Endothelial cell of umbilical vein (primary cell): ENCODE results near the gene VAV2. TPM values are rescaled to one million over a fixed set of nuclear protein-coding genes. Genes with fewer than 3 reads are reported as not detected.

Source experiments
- BruUV-seq: library from RNA; stranded (reverse); fragments of 400-500 nt; replicated peaks from 2 replicates; lab custom pipeline; 2021; lab: Mats Ljungman, UMichigan
- CTCF ChIA-PET: fragments of 300-600, 350-600 bp; sonication (Branson Sonifier 250); formaldehyde crosslinking; loops from one replicate; lab custom pipeline; 2021; ENCODE audit warnings: antibody characterized with exemption, inconsistent platforms; lab: Charles Lee
- POLR2A ChIA-PET: fragments of 300-600, 350-600 bp; sonication (Branson Sonifier 250); formaldehyde crosslinking; loops from one replicate; lab custom pipeline; 2021; ENCODE audit warnings: antibody characterized with exemption, inconsistent platforms; lab: Charles Lee
- DNase-seq: peaks from one replicate; pipeline ENCODE4 v3.0.0-alpha.2; 2011; ENCODE audit warnings: low read depth, low spot score
- FAIRE-seq: peaks from 2 replicates; lab custom pipeline; 2011; peaks lifted over from hg19 to GRCh38; lab: Jason Lieb, UNC
- H2AFZ ChIP-seq: 2 replicates; pipeline ENCODE4 v1.6.0; 2012; ENCODE audit warnings: low read depth, low read length, control low read depth, inconsistent platforms
- H3K27ac ChIP-seq: 2 replicates; pipeline ENCODE4 v1.5.1; 2011; ENCODE audit warnings: low read depth, mild to moderate bottlenecking, control low read depth, low read length, moderate library complexity; ENCODE audit not compliant: insufficient read depth
- H3K27me3 ChIP-seq, 2 experiments: 2 replicates each; pipeline versions ENCODE4 v1.6.0 to v1.6.1; 2011; ENCODE audit warnings: low read length in 2 of 2, mixed read lengths in 1 of 2; ENCODE audit not compliant: control insufficient read depth in 2 of 2, insufficient read depth in 2 of 2
- H3K36me3 ChIP-seq, 2 experiments: 2 replicates in 1 of 2; 3 replicates in 1 of 2; pipeline ENCODE4 v1.5.1; 2011; ENCODE audit warnings: low read length in 2 of 2, mild to moderate bottlenecking in 1 of 2, moderate library complexity in 1 of 2; ENCODE audit not compliant: control insufficient read depth in 2 of 2, insufficient read depth in 2 of 2; ENCODE audit errors: extremely low read depth in 1 of 2
- H3K4me1 ChIP-seq: 3 replicates; pipeline ENCODE4 v1.5.1; 2011; ENCODE audit warnings: mild to moderate bottlenecking, low read length; ENCODE audit not compliant: control insufficient read depth, insufficient read depth; ENCODE audit errors: extremely low read depth
- H3K4me2 ChIP-seq: 2 replicates; pipeline ENCODE4 v1.6.1; 2011; ENCODE audit warnings: low read length, control low read depth, mixed read lengths; ENCODE audit not compliant: insufficient read depth
- H3K4me3 ChIP-seq, 3 experiments: fragments of 200-600 bp in 1 of 3; sonication (generic), shearing (Covaris generic) in 1 of 3; replicated peaks in 1 of 3; 2 replicates each; pipeline ENCODE4 v1.5.1; 2011 to 2016; ENCODE audit warnings: control low read depth in 3 of 3, low read length in 3 of 3, mild to moderate bottlenecking in 2 of 3, inconsistent platforms in 1 of 3, low read depth in 1 of 3, moderate library complexity in 1 of 3; ENCODE audit not compliant: insufficient read depth in 1 of 3
- H3K79me2 ChIP-seq: 2 replicates; pipeline ENCODE4 v1.6.0; 2012; ENCODE audit warnings: low read length, inconsistent platforms; ENCODE audit not compliant: control insufficient read depth, insufficient read depth
- H3K9ac ChIP-seq: replicated peaks from 2 replicates; pipeline ENCODE3; 2011; ENCODE audit warnings: low read length, control low read depth; ENCODE audit not compliant: insufficient read depth; ENCODE audit errors: extremely low read depth
- H3K9me1 ChIP-seq: replicated peaks from 3 replicates; pipeline ENCODE4 v1.6.0; 2011; ENCODE audit warnings: mild to moderate bottlenecking, low read length; ENCODE audit not compliant: control insufficient read depth, insufficient read depth; ENCODE audit errors: extremely low read depth
- H3K9me3 ChIP-seq: replicated peaks from 2 replicates; pipeline ENCODE4 v1.5.1; 2012; ENCODE audit warnings: low read length, inconsistent platforms; ENCODE audit not compliant: control insufficient read depth, insufficient read depth
- H4K20me1 ChIP-seq: replicated peaks from 2 replicates; pipeline ENCODE3; 2011; ENCODE audit warnings: mild to moderate bottlenecking, low read length; ENCODE audit not compliant: control insufficient read depth, insufficient read depth; ENCODE audit errors: extremely low read depth
- CTCF ChIP-seq, 2 donors: IDR thresholded peaks; 1 replicate in 1 of 2; 2 replicates in 1 of 2; pipeline ENCODE4 v1.5.1; 2011; ENCODE audit warnings: low read length in 2 of 2, mild to moderate bottlenecking in 2 of 2, moderate library complexity in 2 of 2, control low read depth in 1 of 2, inconsistent platforms in 1 of 2, low read depth in 1 of 2; ENCODE audit not compliant: insufficient read depth in 1 of 2; ENCODE audit errors: extremely low read depth in 1 of 2
- EZH2 ChIP-seq: IDR thresholded peaks from 2 replicates; pipeline ENCODE4 v1.6.1; 2012; ENCODE audit warnings: borderline replicate concordance, low read depth, mild to moderate bottlenecking, moderate library complexity, low read length, inconsistent platforms; ENCODE audit not compliant: severe bottlenecking
- FOS ChIP-seq: IDR thresholded peaks from 2 replicates; pipeline ENCODE4 v1.6.1; 2011; ENCODE audit warnings: mild to moderate bottlenecking, low read length, moderate library complexity, borderline replicate concordance; ENCODE audit not compliant: insufficient read depth
- GATA2 ChIP-seq: IDR thresholded peaks from 2 replicates; pipeline ENCODE4 v1.7.0; 2011; ENCODE audit warnings: low read depth, mild to moderate bottlenecking, moderate library complexity, mixed read lengths, low read length; ENCODE audit not compliant: insufficient read length, insufficient read depth
- JUN ChIP-seq: IDR thresholded peaks from 2 replicates; pipeline ENCODE4 v1.6.1; 2011; ENCODE audit warnings: borderline replicate concordance, low read depth; ENCODE audit not compliant: insufficient read length, insufficient read depth
- MAX ChIP-seq: IDR thresholded peaks from 2 replicates; pipeline ENCODE4 v1.6.1; 2011; ENCODE audit not compliant: insufficient read depth, insufficient read length
- MYC ChIP-seq: IDR thresholded peaks from one replicate; pipeline ENCODE4 v1.6.1; 2011; ENCODE audit warnings: mild to moderate bottlenecking, low read depth, low read length
- POLR2A ChIP-seq: IDR thresholded peaks from 2 replicates; pipeline ENCODE4 v1.6.1; 2012; ENCODE audit warnings: low read depth, mild to moderate bottlenecking, control low read depth, low read length
- POLR2AphosphoS5 ChIP-seq: IDR thresholded peaks from 2 replicates; pipeline ENCODE4 v1.6.1; 2012; ENCODE audit warnings: low read depth, mild to moderate bottlenecking, control low read depth, low read length, moderate library complexity; ENCODE audit not compliant: insufficient read depth
- dilution Hi-C: fragments of 300-500 bp; cut with MboI; formaldehyde crosslinking; loops from one replicate; pipeline ENCODE4 v1.15.0; 2019; ENCODE audit warnings: low sequenced_read_pairs; ENCODE audit not compliant: extremely low pct_ligation_motif_present
- intact Hi-C: fragments of 100-400 bp; cut with micrococcal nuclease; formaldehyde crosslinking; loops from one replicate; pipeline ENCODE4 v1.10.0; 2022
- polyA plus RNA-seq, 4 experiments: library from polyadenylated mRNA; depleted of rRNA in 3 of 4; stranded (reverse) in 3 of 4; unstranded in 1 of 4; fragments of >200 nt; gene quantifications; 2 replicates each; pipeline versions ENCODE4 v1.2.1 to v1.2.3, GENCODE V29; 2011 to 2012; ENCODE audit warnings: missing spikeins in 1 of 4
- total RNA-seq: library from RNA; stranded (reverse); gene quantifications from 2 replicates; pipeline ENCODE4 v1.2.3, GENCODE V29; 2021

Gene VAV2
- total and polyA plus RNA-seq, 2 donors (not counting 3 experiments of a cell fraction or from before 2014, with no cell fraction given): 10.6 to 30.6 TPM

GRCh38 chr9:133954862-133955529 is 37.1 kb downstream of the VAV2 start:
- H3K36me3 ChIP-seq: no peaks in the 10 kb centered on the region
- H3K9me1 ChIP-seq: no peaks in the 10 kb centered on the region
- no peaks in the 10 kb centered on the region for H3K9me3 ChIP-seq
- intact Hi-C loops: loop anchor here (2.0 kb wide), 1 partner anchor 166 kb away; no protein-coding TSS in a partner anchor
- ChIA-PET POLR2A (no interaction called here), CTCF (interaction anchor here (0.9 to 3.0 kb wide), 8 partner anchors 9 to 173 kb away, joined by 3 to 20 read pairs (median 8); no protein-coding TSS in a partner anchor)
- no peaks in the 10 kb centered on the region for H4K20me1 ChIP-seq
- no peak overlapping the region for H3K4me2 ChIP-seq
- H3K4me3 ChIP-seq: no peak overlapping the region
- H3K27ac ChIP-seq: no peak overlapping the region
- H2AFZ ChIP-seq: no peak overlapping the region
- no peak overlapping the region for H3K9ac ChIP-seq
- DNase-seq: no peak
- peaks cover 26% of the 10 kb centered on the region for H3K4me1 ChIP-seq
- BruUV-seq: no TSS peak
- H3K27me3 ChIP-seq: no peaks in the 10 kb centered on the region
- FAIRE-seq: peak; percentile 60
- H3K79me2 ChIP-seq: peaks cover 39% of the 10 kb centered on the region
- TF ChIP-seq MYC: no peak
- no peak for TF ChIP-seq JUN
- TF ChIP-seq CTCF (IDR thresholded peaks at IDR 0.05; ENCODE audit: extremely low read depth in 1 of 2, insufficient read depth in 1 of 2, low read depth in 1 of 2, low read length in 2 of 2): no peak
- no peak for TF ChIP-seq MAX
- TF ChIP-seq EZH2: no peak
- TF ChIP-seq POLR2A: no peak
- TF ChIP-seq GATA2: no peak
- TF ChIP-seq FOS: no peak
- no peak for TF ChIP-seq POLR2AphosphoS5
- dilution Hi-C loops: no loop called here
